ENCODE data around the gene RBCK1.
A peak's percentile ranks its signal among the peaks of the same experiment; 100 is the strongest.
"Not testable (repeated sequence)": the region's sequence is repeated elsewhere in the genome, so short reads cannot be mapped to it uniquely, and the experiment has no call there.

RBCK1 gene

DNA sequence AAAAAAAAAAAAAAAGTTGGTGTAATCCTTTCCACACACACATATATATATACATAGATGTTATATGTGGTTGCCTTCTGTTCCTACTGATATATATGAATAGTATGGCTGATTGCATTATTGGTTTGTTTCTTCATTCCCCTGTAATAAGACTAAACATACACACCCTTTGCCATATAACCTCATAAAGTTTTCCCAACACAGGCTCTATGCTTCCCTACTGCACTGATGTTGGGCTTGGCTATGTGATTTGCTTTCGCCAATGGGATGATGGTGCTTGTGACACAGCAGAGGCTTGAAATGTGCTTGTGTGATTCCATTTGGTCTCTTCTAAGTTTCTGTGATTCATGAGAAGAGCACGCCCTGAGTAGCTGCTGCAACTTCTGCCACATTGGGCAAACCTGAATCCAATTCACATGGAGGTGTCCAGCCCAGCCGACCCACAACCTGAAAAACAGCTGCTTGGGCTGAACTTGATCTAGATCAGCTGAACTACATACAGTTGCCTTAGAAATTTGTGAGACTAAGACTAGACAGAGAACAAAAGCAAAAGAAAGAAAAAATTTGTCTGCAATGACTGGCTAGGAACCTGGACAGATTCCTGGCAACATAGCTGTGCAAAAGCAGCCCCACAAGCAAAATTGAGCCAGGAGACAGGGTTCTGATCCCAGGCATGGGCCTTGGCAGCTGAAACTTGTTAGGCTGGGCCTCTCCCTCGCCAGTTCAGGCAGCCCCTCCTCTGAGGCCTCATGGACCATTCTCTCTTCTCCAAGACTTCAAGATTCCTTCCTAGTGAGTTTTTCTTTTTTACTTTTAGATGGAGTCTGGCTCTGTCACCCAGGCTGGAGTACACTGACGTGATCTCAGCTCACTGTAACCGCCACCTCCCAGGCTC lies 67.6 kb downstream of the RBCK1 start:
- no peak for TF ChIP-seq CTCF (IDR thresholded peaks at IDR 0.05; ENCODE audit: low read depth, low read length)

DNA sequence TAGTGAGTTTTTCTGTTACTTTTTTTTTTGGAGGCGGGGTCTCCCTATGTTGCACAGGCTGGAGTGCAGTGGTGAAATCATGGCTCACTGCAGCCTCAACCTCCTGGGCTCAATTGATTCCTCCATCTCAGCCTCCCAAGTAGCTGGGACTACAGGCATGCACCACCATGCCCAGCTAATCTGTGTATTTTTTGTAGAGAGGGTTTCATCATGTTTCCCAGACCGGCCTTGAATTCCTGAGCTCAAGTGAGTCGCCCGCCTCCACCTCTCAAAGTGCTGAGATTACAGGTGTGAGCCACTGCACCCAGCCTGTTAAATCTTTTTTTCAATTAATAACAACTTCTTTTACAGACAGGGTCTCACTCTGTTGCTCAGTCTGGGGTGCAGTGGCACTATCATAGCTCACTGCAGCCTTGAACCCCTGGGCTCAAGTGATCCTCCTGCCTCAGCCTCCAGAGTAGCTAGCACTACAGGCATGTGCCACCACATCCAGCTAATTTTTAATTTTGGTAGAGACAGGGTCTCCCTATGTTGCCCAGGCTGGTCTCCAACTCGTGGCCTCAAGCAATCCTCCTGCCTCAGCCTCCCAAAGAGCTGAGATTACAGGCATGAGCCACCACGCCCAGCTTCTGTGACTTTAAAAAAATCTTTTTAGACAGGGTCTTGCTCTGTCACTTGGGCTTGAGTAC lies 68.6 kb downstream of the RBCK1 start:
- not testable (repeated sequence) for H3K36me3 ChIP-seq; H3K4me3 ChIP-seq (ENCODE audit: low read depth, low read length); H3K27me3 ChIP-seq; H3K4me1 ChIP-seq; H3K9me3 ChIP-seq; DNase-seq

More for the DNA sequence above, 67.6 kb downstream of the RBCK1 start:
- DNase-seq: no peak
- H3K4me3 ChIP-seq (ENCODE audit: low read depth, low read length): no peak overlapping the region
- no peaks in the 10 kb centered on the region for H3K27me3 ChIP-seq
- H3K4me1 ChIP-seq: no peaks in the 10 kb centered on the region
- H3K9me3 ChIP-seq: no peaks in the 10 kb centered on the region
- H3K36me3 ChIP-seq: peaks cover 5% of the 10 kb centered on the region; the same call in 1 of the 2 replicates

GRCh38 chr20:478010-478948 lies 70.2 kb downstream of the RBCK1 start:
- Histone ChIP-seq H3K27me3 (no peaks in the 10 kb centered on the region), H3K4me1 (no peaks in the 10 kb centered on the region), H3K9me3 (no peaks in the 10 kb centered on the region), H3K36me3 (peaks cover 9% of the 10 kb centered on the region; the same call in 1 of the 2 replicates), H3K4me3 (ENCODE audit: low read depth, low read length) (no peak overlapping the region)
- no peak for DNase-seq
- no peak for TF ChIP-seq CTCF (IDR thresholded peaks at IDR 0.05; ENCODE audit: low read depth, low read length)

DNA sequence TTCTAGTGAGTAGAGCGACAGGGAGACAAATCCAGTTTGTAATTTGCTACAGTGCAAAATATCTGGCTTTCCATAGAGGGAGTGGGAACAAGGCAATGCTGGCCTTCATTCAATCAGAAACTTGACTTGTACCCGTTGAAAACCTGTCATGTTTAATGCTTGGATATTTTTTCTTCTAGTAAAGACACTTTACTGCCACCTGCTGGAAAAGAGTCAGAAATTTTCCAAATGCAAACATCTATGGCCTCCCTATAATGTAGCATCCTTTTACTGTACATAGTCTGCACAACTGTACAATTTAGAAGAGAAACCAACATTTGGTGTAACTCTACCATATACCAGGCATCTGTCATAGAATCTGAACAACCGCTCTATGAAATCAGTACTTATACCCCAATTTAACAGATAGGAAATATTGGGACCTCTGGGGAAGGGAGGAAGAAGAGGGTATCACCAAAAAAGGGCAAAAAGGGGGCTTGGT lies 70.9 kb downstream of the RBCK1 start:
- Histone ChIP-seq H3K4me1 (no peaks in the 10 kb centered on the region), H3K9me3 (no peaks in the 10 kb centered on the region), H3K4me3 (ENCODE audit: low read depth, low read length) (no peak overlapping the region), H3K27me3 (no peaks in the 10 kb centered on the region), H3K36me3 (peaks cover 11% of the 10 kb centered on the region)
- peak; percentile 48 for TF ChIP-seq CTCF (IDR thresholded peaks at IDR 0.05; ENCODE audit: low read depth, low read length)
- DNase-seq: peak; percentile 21

- no peak for TF ChIP-seq CTCF (IDR thresholded peaks at IDR 0.05; ENCODE audit: low read depth, low read length)
- Histone ChIP-seq H3K4me1 (no peaks in the 10 kb centered on the region), H3K36me3 (peaks cover 13% of the 10 kb centered on the region), H3K27me3 (no peaks in the 10 kb centered on the region), H3K9me3 (no peaks in the 10 kb centered on the region), H3K4me3 (ENCODE audit: low read depth, low read length) (no peak overlapping the region)
- no peak for DNase-seq
Measured at GRCh38 chr20:479487-479886, 71.4 kb downstream of the RBCK1 start.

- Histone ChIP-seq H3K27me3 (no peaks in the 10 kb centered on the region), H3K9me3 (no peaks in the 10 kb centered on the region), H3K4me3 (ENCODE audit: low read depth, low read length) (no peak overlapping the region), H3K36me3 (peaks cover 15% of the 10 kb centered on the region), H3K4me1 (no peaks in the 10 kb centered on the region)
- TF ChIP-seq CTCF (IDR thresholded peaks at IDR 0.05; ENCODE audit: low read depth, low read length): no peak
- DNase-seq: no peak
Measured at GRCh38 chr20:480044-480443, 71.9 kb downstream of the RBCK1 start.
